Naive B cell (primary cell): ENCODE results near the gene BEND4. TPM values are rescaled to one million over a fixed set of nuclear protein-coding genes. Genes with fewer than 3 reads are reported as not detected.

Source experiments
- ATAC-seq, 2 donors: fragments of 150-1000 bp; cut with Tn5 transposase; 2 replicates each; pipeline ENCODE4 v1.10.0; 2021; ENCODE audit warnings: low read depth in 2 of 2, mild to moderate bottlenecking in 2 of 2, moderate library complexity in 2 of 2
- DNase-seq: peaks from one replicate; pipeline ENCODE4 v3.0.0; 2022
- H3K27ac Mint-ChIP-seq, 6 donors: one replicate each; pipeline ENCODE4 v1.8.0; 2020 to 2022; ENCODE audit warnings: mild to moderate bottlenecking in 6 of 6, mixed read lengths in 6 of 6, moderate library complexity in 5 of 6, inconsistent platforms in 2 of 6
- H3K27me3 Mint-ChIP-seq, 3 donors: one replicate each; pipeline ENCODE4 v1.8.0; 2021 to 2022; ENCODE audit warnings: mixed read lengths in 3 of 3, mild to moderate bottlenecking in 1 of 3
- H3K36me3 Mint-ChIP-seq, 2 donors: one replicate each; pipeline ENCODE4 v1.8.0; 2020 to 2022; ENCODE audit warnings: mixed read lengths in 2 of 2, inconsistent platforms in 1 of 2, mild to moderate bottlenecking in 1 of 2
- H3K4me1 Mint-ChIP-seq, 3 donors: one replicate each; pipeline ENCODE4 v1.8.0; 2020 to 2022; ENCODE audit warnings: mixed read lengths in 3 of 3, inconsistent platforms in 1 of 3, mild to moderate bottlenecking in 1 of 3, moderate library complexity in 1 of 3
- H3K4me3 Mint-ChIP-seq, 8 donors: one replicate each; pipeline ENCODE4 v1.8.0; 2020 to 2022; ENCODE audit warnings: mild to moderate bottlenecking in 8 of 8, mixed read lengths in 8 of 8, moderate library complexity in 8 of 8, inconsistent platforms in 2 of 8
- H3K9me3 Mint-ChIP-seq, 7 donors: one replicate each; pipeline ENCODE4 v1.8.0; 2020 to 2022; ENCODE audit warnings: mixed read lengths in 7 of 7, mild to moderate bottlenecking in 5 of 7, inconsistent platforms in 2 of 7, moderate library complexity in 1 of 7
- polyA plus RNA-seq, 6 donors: library from polyadenylated mRNA; unstranded; fragments of 300-500 nt; fragmentation: Illumina TruSeq; gene quantifications; one replicate each; pipeline ENCODE4 v1.2.3, GENCODE V29; 2021; ENCODE audit warnings: low read depth in 6 of 6

The BEND4 gene
- polyA plus RNA-seq, 6 donors from 2014 or later = 6.8 to 12.2 (median 8.7) TPM

DNA sequence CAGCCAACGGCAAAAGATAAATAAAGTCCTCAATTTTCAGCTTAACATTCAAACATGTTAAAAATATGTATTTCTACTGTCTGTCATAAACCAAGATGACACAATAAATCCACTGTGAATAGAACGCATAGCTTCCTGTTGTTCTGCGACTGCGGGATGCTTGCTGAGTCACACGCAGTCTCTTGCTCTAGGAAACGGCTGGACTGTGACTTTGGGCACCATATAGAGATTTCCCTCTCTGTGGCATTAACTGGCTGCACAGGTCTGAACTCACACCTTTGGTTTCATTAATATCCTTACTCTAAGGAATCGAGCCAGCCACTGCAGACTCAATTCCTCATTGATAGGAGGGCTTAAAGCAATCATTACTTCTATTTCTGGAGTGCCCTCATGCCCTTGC is 8.4 kb downstream of the BEND4 start:
- H3K27me3 Mint-ChIP-seq = no peaks in the 10 kb centered on the region
- H3K36me3 Mint-ChIP-seq = peaks cover 8 to 11% of the 10 kb centered on the region in 2 donors
- ATAC-seq = no peak
- no peak for DNase-seq
- H3K4me1 Mint-ChIP-seq = peaks cover 2 to 6% (median 5%) of the 10 kb centered on the region in 3 donors
- H3K9me3 Mint-ChIP-seq = no peaks in the 10 kb centered on the region
- H3K4me3 Mint-ChIP-seq = no peak overlapping the region
- peak overlapping the region in 1 of 6 donors; percentile 13 for H3K27ac Mint-ChIP-seq

DNA sequence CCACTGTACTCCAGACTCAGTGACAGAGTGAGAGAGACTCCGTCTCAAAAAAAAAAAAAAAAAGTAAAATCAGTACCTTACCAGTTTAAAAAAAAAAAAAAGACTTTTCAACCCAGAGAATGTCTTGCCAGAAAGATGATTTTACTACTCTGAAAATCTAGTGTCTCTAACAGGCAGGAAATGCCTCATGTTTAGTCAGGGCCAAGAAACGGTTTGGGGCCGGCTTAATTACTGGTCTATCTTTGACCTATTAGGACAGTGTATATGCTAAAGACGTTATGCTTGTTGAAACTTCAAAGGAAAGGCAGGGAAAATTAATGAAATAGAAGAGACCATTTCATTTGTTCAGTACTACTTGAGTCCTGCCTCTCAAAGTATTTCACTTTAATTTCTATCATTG is 9.9 kb downstream of the BEND4 start:
- Mint-ChIP-seq H3K9me3 (no peaks in the 10 kb centered on the region), H3K4me3 (no peak overlapping the region), H3K27me3 (no peaks in the 10 kb centered on the region), H3K27ac (no peak overlapping the region), H3K36me3 (peaks cover 8 to 11% of the 10 kb centered on the region in 2 donors), H3K4me1 (peaks cover 0 to 5% (median 4%) of the 10 kb centered on the region in 3 donors)
- no peak for ATAC-seq
- DNase-seq = no peak

DNA sequence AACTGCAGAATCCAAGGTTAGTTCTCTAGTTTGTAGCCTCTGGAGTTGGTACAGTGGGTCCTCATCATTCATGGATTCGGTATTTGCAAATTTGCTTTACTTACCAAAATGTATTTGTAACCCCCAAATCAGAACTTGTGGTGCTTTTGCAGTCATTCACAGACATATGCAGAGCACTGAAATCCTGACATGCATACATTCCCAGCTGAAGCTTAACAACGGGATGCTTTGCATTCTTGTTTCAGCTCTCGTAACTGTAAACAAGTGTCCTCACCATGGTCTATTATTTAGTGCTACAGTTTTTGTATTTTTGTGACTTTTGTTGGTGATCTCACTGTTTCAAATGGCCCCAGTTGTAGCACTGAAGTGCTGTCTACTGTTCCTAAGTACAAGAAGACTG is 16.1 kb downstream of the BEND4 start:
- Mint-ChIP-seq H3K4me1 (peaks cover 0 to 17% (median 3%) of the 10 kb centered on the region in 3 donors), H3K9me3 (no peaks in the 10 kb centered on the region), H3K4me3 (no peak overlapping the region), H3K27ac (no peak overlapping the region), H3K36me3 (peaks cover 8 to 12% of the 10 kb centered on the region in 2 donors), H3K27me3 (no peaks in the 10 kb centered on the region)
- DNase-seq (no peak), ATAC-seq (no peak)

DNA sequence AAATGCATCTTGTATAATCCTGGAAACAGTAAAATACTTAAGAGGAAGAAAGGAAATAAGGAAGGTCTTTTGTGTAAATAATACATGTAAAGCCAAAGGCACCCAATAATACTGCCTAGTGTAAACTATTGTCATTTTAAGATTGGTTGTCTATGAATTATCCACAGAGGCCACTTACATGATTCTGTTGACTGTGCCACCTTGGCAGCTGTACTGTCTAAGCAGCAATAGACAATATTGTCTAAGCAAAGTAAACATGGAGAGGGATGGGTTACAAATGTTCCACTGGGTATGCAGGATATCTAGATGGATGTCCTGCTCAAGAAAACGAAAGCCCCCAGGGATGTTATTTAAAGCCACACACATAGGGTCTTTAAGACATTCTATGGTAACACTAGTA is 19.4 kb downstream of the BEND4 start:
- Mint-ChIP-seq H3K36me3 (peaks cover 0 to 8% of the 10 kb centered on the region in 2 donors), H3K4me1 (peaks cover 14 to 26% (median 15%) of the 10 kb centered on the region in 3 donors), H3K27ac (no peak overlapping the region), H3K9me3 (peaks cover 0 to 6% (median 0%) of the 10 kb centered on the region in 7 donors), H3K27me3 (no peaks in the 10 kb centered on the region), H3K4me3 (no peak overlapping the region)
- ATAC-seq (no peak), DNase-seq (no peak)

DNA sequence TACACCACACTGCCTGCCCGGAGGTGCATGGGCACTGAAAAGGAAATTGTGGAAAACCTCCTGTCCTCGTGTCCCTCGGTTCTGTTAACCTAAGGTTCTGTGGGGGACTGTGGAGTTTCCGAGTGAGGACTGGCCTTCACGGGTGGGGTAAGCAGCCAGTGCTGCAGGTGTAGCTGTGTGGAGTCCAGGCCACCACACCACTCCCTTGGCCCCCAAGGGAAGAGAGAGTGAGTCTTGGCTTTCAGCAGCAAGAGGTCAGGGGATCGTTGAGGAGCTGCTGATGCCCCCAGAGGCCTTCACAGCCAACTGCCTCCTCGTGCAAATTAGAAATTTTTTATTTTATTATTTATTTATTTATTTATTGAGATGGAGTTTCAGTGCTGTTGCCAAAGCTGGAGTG is 20.4 kb downstream of the BEND4 start:
- Mint-ChIP-seq H3K4me1 (peaks cover 19 to 31% (median 21%) of the 10 kb centered on the region in 3 donors), H3K36me3 (peaks cover 0 to 9% of the 10 kb centered on the region in 2 donors), H3K27ac (peak overlapping the region in 1 of 6 donors; percentile 15), H3K9me3 (peaks cover 0 to 6% (median 0%) of the 10 kb centered on the region in 7 donors), H3K27me3 (no peaks in the 10 kb centered on the region), H3K4me3 (no peak overlapping the region)
- ATAC-seq (no peak), DNase-seq (no peak)

DNA sequence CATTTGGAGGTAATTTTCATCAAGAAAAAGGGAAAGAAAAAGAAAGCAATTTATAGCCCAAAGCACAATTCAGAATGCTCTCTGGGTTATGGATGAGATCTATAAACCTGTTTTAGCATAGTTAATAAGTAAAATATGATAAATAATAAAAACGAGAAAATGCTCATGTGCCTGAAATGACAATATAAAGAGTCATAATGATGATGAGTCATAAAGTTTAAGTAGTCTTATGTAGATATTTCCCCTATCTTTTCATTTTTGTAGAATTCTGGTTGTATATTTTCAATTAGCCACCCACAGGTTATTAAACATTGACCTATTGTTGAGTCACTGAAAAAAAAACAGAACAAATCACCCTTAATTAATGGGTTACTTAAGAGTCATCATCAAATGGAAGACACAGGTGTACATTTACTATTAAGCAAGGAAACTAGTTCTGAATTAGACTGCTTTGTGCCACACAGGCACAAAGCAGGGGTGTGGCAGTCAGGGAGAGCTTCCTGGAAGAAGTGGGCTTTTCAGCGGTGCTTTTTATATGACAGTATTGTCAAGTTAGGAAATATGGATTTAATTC is 29.3 kb downstream of the BEND4 start:
- Mint-ChIP-seq H3K4me3 (no peak overlapping the region), H3K36me3 (peaks cover 30 to 49% of the 10 kb centered on the region in 2 donors), H3K27ac (no peak overlapping the region), H3K9me3 (no peaks in the 10 kb centered on the region), H3K4me1 (peaks cover 7 to 11% (median 10%) of the 10 kb centered on the region in 3 donors), H3K27me3 (no peaks in the 10 kb centered on the region)
- ATAC-seq (no peak), DNase-seq (no peak)

DNA sequence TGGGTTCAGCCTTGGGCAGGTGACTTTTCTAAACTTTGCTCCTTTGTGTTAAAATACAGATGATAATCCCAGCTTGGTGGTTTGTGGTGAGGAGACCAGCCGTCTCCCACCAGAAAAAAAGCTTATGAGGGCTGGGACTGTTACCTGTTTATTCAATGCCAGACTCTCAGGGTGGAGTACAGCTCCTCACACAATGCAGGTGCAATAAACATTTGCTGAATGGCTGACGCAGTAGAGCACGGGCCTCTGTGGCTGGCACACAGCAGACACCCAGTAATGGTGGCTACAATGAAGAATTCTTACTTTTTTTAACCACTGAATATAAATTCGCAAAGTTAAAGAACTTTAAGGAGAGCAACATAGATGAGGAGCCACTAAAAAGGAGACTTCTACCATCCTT is 30.2 kb downstream of the BEND4 start:
- Mint-ChIP-seq H3K27ac (no peak overlapping the region), H3K4me3 (no peak overlapping the region), H3K4me1 (peaks cover 0 to 4% (median 3%) of the 10 kb centered on the region in 3 donors), H3K36me3 (peaks cover 37 to 55% of the 10 kb centered on the region in 2 donors), H3K9me3 (no peaks in the 10 kb centered on the region), H3K27me3 (no peaks in the 10 kb centered on the region)
- ATAC-seq (no peak), DNase-seq (no peak)

DNA sequence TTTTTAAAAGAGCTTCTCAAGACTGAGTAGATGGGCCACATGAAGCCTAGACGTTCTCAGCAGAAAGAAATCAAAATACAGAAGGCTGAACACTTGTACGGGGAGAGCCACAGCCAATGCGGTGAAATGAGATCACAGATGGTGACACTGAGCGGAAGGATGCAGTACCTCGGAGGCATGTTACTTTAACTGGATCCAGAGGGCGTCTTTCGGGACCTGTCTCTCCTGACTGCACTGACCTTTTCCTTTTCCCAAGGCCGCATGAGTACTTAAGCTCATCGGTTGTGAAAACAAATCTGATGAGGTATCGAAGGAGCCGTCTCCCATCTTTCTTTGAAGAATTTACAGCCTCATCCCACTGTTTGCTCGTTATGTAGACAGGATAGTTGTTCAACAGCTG is 32.6 kb downstream of the BEND4 start:
- no peak for DNase-seq
- Mint-ChIP-seq H3K36me3 (peaks cover 39 to 65% of the 10 kb centered on the region in 2 donors), H3K4me3 (no peak overlapping the region), H3K9me3 (no peaks in the 10 kb centered on the region), H3K27me3 (no peaks in the 10 kb centered on the region), H3K4me1 (peaks cover 0 to 4% (median 0%) of the 10 kb centered on the region in 3 donors), H3K27ac (no peak overlapping the region)
- no peak for ATAC-seq

DNA sequence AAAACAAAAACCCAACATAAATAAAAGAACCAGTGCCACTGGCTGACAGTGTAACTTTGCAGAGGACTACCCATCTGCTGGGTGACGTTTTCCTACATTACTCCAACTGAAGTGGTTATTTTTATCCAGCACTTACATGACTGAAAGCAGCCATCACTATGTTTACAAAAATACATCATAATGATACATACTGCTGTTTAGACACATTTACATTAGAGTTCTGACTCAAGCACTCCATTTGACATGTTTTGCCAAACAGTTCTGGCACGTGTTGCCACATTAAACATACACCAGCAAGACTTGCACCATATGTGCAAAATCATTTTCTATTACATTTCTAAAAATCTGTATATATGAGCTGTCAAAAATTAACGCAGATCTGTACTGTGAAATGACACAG is 39.6 kb downstream of the BEND4 start:
- peaks cover 0 to 7% (median 4%) of the 10 kb centered on the region in 7 donors for H3K9me3 Mint-ChIP-seq
- peaks cover 40 to 63% of the 10 kb centered on the region in 2 donors for H3K36me3 Mint-ChIP-seq
- H3K4me1 Mint-ChIP-seq = no peaks in the 10 kb centered on the region
- DNase-seq (no peak), ATAC-seq (no peak)
- no peaks in the 10 kb centered on the region for H3K27me3 Mint-ChIP-seq
- no peak overlapping the region for H3K4me3 Mint-ChIP-seq
- no peak overlapping the region for H3K27ac Mint-ChIP-seq

DNA sequence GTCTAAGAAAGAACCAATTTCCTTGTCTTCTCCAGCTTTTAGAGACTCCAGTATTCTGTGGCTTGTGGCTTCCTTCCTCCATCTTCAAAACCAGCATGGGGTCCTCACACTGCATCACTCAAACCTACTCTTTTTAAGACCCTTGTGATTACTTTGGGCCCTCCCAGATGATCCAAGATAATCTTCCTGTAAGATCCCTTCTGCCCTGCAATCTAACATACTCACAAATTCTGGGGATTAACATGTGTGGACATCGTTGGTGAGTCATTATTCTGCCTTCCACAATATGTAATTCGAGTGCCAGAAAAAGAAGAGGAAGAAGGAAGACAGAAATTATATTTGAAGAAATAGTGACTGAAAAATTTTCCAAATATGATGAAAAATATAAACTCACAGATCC is 47.9 kb downstream of the BEND4 start:
- Mint-ChIP-seq H3K9me3 (peaks cover 0 to 12% (median 5%) of the 10 kb centered on the region in 7 donors), H3K4me1 (peaks cover 0 to 4% (median 0%) of the 10 kb centered on the region in 3 donors), H3K36me3 (peaks cover 18 to 19% of the 10 kb centered on the region in 2 donors), H3K27me3 (no peaks in the 10 kb centered on the region), H3K4me3 (no peak overlapping the region), H3K27ac (peak overlapping the region in 1 of 6 donors; percentile 54)
- no peak for DNase-seq
- no peak for ATAC-seq

DNA sequence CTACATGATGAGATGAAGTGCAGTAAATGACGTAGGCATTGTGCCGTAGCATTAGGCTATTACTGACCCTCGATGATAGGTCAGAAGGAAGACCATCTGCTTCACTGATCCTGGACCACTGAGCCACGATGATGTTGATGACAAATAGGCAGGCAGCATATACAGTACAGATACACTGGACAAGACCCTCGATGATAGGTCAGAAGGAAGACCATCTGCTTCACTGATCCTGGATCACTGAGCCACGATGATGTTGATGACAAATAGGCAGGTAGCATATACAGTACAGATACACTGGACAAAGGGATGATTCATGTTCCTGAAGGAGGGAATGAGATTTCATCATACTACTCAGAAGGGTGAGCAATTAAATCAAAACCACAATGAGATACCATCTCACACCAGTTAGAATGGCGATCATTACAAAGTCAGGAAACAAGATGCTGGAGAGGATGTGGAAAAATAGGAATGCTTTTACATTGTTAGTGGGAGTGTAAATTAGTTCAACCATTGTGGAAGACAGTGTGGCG is 50.9 kb downstream of the BEND4 start:
- ATAC-seq (no peak), DNase-seq (no peak)
- H3K4me3 Mint-ChIP-seq = no peak overlapping the region
- H3K9me3 Mint-ChIP-seq = peaks cover 0 to 5% (median 2%) of the 10 kb centered on the region in 7 donors
- H3K4me1 Mint-ChIP-seq = peaks cover 0 to 4% (median 0%) of the 10 kb centered on the region in 3 donors
- no peaks in the 10 kb centered on the region for H3K27me3 Mint-ChIP-seq
- H3K27ac Mint-ChIP-seq = no peak overlapping the region
- peaks cover 10 to 11% of the 10 kb centered on the region in 2 donors for H3K36me3 Mint-ChIP-seq

DNA sequence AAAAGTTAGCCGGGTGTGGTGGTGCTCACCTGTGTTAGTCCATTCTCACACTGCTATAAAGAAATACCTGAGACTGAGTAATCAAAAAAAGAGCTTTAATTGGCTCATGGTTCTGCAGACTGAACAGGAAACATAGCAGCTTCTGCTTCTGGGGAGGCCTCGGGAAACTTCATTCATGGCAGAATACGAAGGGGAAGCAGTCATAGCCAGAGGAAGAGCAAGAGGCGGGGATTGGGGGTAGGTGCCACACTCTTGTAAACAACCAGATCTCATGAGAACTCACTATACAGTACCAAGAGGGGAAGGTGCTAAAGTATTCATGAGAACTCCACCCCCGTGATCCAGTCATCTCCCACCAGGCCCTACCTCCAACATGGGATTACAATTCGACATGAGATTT is 64.1 kb downstream of the BEND4 start:
- no peak overlapping the region for H3K4me3 Mint-ChIP-seq

DNA sequence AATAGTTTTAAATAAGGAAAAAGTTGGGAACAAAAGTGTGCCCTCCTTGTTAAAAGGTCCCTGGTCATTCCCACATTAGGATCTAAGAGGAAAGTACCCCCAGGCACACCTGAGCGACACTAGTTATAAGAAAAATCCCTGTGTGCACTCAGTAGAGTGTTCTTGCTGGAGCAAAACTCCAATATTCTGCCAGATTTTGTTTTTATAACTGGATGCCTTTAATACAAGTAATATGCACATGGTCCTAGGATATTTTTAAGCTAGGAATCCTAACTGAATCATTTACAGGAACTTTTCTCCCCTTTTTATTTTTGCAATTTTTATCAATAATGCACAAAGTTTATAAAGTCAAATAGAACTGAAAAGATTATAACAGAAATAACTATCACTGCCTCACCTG is 68.6 kb downstream of the BEND4 start:
- H3K9me3 Mint-ChIP-seq = no peaks in the 10 kb centered on the region
- H3K4me1 Mint-ChIP-seq = peaks cover 0 to 6% (median 3%) of the 10 kb centered on the region in 3 donors
- H3K4me3 Mint-ChIP-seq = no peak overlapping the region
- ATAC-seq = no peak
- DNase-seq = no peak
- peak overlapping the region in 1 of 6 donors; percentile 44 for H3K27ac Mint-ChIP-seq
- peaks cover 0 to 17% of the 10 kb centered on the region in 2 donors for H3K36me3 Mint-ChIP-seq
- no peaks in the 10 kb centered on the region for H3K27me3 Mint-ChIP-seq

More for the DNA sequence above, 64.1 kb downstream of the BEND4 start:
- H3K36me3 Mint-ChIP-seq = peaks cover 0 to 17% of the 10 kb centered on the region in 2 donors
- DNase-seq (no peak), ATAC-seq (no peak)
- H3K4me1 Mint-ChIP-seq = peaks cover 0 to 6% (median 3%) of the 10 kb centered on the region in 3 donors
- H3K9me3 Mint-ChIP-seq = no peaks in the 10 kb centered on the region
- peak overlapping the region in 3 of 6 donors; percentile 16 to 35 (median 29) for H3K27ac Mint-ChIP-seq
- no peaks in the 10 kb centered on the region for H3K27me3 Mint-ChIP-seq

DNA sequence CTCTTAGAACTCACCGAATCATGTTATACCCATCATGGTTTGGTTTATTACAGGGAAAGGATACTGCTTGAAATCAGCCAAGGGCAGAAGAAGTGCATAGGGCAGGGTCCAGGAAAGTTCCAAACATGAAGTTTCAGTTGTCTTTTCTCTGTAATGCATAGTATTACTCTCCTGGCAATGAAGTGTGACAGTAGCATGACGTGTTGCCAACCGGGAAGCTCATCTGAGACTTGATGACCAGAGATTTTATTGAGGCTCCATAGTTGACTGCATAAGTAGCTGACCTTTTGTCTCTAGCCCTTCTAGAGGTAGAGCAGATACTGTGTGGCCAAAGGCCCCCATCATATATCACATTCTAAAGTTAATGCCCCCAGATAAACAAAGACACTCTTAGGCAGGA is 72.1 kb downstream of the BEND4 start:
- Mint-ChIP-seq H3K4me1 (peaks cover 0 to 9% (median 0%) of the 10 kb centered on the region in 3 donors), H3K27me3 (no peaks in the 10 kb centered on the region), H3K36me3 (peaks cover 0 to 5% of the 10 kb centered on the region in 2 donors), H3K4me3 (no peak overlapping the region), H3K9me3 (no peaks in the 10 kb centered on the region), H3K27ac (peak overlapping the region in 1 of 6 donors; percentile 41)
- DNase-seq (no peak), ATAC-seq (no peak)
